8988T (cell line): ENCODE data around the gene NAALADL2.
"Not testable (repeated sequence)": the region's sequence is repeated elsewhere in the genome, so short reads cannot be mapped to it uniquely, and the experiment has no call there.

Experiments
- DNase-seq: peaks from one replicate; pipeline ENCODE4 v3.0.0; 2011

Gene NAALADL2

GRCh38 chr3:175445741-175446140 is 586.6 kb downstream of the NAALADL2 start:
- DNase-seq, result no peak

DNA sequence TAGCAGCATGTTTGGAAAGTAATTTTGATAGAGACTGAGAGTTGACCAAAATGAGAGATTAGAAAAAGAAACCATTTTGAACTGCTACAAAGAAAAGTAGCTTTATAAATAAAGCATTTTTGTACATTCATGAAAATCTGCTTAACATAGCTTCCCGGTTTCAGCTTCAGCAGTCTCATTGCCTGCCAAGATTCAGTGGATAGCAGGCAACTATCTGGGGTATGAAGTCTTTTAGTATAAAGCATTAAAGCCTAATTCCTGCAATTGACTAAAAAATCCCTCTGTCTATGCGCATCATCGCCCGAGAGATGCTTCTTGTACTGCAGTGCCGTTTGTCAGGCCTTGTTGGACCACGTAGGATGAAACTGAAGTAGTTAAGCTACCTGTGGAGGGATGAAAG is 588.4 kb downstream of the NAALADL2 start:
- DNase-seq, result no peak

DNA sequence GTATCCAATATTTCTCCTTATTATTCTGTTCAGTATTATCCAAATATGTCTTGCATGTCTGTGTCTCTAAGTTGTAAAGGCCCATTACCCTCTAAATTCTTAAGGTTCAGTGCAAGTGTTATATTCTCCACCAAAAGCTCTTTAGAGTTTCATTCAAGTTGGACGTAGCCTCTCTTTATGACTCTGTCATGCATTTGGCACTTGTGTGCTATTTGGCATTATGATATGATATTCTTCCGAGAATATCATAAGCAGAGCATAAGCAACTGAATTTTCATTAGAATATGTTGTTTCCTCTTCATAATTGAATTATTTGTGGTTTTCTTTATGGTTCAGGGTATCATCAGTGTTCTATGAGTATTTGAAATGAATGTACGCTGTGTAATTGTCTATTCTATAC is 594.2 kb downstream of the NAALADL2 start:
- no peak for DNase-seq

GRCh38 chr3:175456466-175456865 is 597.3 kb downstream of the NAALADL2 start:
- DNase-seq, result no peak

GRCh38 chr3:175457301-175457700 is 598.2 kb downstream of the NAALADL2 start:
- no peak for DNase-seq

- DNase-seq, result not testable (repeated sequence)
Observed at GRCh38 chr3:175460849-175461399, 601.8 kb downstream of the NAALADL2 start.

- no peak for DNase-seq
Observed at GRCh38 chr3:175464362-175464761, 605.2 kb downstream of the NAALADL2 start.

- DNase-seq, result no peak
Observed at GRCh38 chr3:175469124-175469523, 610.0 kb downstream of the NAALADL2 start.

GRCh38 chr3:175475765-175476164 is 616.6 kb downstream of the NAALADL2 start:
- no peak for DNase-seq

DNA sequence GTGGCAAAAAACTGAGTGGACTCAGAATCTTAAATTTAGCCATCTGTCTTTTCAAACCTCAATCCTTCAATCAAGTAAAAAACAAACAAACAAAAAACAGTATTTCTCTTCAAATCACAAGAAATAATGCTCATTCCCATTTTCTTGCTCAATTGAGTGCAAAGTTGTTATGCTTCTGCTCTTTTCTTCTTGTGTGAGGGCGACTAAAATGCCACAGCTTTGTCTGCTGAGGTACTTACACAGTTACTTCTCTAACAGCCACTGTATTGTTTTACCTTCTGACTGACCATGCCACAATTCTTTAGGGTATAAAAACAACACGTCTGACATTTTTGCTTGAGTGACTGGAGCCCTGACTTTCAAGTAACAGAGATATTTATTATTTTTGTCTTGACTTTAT is 617.4 kb downstream of the NAALADL2 start:
- DNase-seq, result no peak

GRCh38 chr3:175477651-175478224 is 618.6 kb downstream of the NAALADL2 start:
- DNase-seq, result no peak

DNA sequence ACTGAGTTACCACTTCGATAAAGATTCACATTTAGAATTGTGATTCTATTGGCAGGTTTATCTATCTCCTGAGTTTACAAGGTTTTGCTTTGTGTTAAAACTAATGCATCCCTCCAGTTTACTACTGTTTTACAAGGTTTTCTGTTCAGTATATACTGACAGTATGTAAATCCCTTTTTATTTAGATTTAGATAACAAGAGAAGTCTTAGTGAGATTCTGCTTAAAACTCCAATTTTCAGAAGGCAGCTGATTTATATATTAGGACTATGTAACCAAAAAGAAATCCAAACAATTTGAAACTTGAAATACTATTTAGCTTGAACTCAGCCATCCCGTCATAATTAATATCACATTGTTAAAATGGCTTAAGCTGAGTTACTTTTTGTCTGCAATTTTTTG is 619.2 kb downstream of the NAALADL2 start:
- no peak for DNase-seq

DNA sequence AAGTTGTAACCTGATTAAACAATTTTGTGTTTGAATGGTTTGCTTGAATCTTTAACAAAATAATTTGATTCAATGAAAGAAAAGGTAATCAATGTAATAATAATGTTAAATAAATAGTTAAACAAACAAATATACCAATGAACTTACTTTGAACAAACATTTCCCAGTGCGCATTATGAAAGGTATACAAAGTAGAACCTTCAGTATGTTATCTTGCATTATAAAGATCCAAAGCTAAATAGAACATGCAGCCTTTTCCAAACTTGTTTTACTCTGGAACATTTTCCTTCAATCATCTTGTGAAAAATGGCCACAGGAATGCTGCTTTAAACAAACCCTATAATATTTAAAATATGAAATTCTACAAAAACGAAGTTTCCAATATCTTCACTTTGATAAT is 620.0 kb downstream of the NAALADL2 start:
- no peak for DNase-seq

GRCh38 chr3:175479800-175480199 is 620.7 kb downstream of the NAALADL2 start:
- no peak for DNase-seq

GRCh38 chr3:175484666-175485065 is 625.5 kb downstream of the NAALADL2 start:
- no peak for DNase-seq

DNA sequence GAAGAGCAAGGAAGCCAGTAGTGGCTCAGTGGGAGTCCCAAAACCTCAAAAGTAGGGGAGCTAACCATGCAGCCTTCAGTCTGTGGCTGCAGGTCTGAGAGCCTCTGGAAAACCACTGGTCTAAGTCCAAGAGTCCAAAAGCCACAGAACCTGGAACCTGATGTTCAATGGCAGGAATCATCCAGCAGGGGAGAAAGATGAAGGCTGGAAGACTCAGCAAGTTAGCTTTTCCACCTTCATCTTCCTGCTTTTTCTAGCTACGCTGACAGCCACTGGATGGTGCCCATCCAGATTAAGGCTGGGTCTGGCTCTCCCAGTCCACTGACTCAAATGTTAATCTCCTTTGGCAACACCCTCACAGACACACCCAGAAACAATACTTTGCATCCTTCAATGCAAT is 626.3 kb downstream of the NAALADL2 start:
- no peak for DNase-seq

DNA sequence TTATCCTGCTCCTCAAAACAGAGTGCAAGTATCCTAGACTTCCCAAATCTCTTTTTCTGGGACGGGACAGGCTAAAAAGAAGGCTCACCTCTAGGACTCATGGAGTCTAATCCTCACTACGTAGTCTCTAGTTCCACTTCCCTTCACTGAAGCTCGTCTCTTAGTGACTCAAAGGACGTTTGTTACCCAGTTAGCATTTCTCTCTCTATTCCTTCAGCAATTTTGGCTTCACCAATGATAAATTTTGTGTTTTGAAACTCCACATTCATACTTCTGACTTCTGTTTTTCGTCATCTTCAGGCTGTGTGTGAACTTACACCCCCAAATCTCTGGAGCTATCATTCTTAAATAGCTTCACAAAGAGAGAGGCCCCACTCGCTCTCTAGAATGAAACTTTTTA is 627.1 kb downstream of the NAALADL2 start:
- DNase-seq, result no peak

DNA sequence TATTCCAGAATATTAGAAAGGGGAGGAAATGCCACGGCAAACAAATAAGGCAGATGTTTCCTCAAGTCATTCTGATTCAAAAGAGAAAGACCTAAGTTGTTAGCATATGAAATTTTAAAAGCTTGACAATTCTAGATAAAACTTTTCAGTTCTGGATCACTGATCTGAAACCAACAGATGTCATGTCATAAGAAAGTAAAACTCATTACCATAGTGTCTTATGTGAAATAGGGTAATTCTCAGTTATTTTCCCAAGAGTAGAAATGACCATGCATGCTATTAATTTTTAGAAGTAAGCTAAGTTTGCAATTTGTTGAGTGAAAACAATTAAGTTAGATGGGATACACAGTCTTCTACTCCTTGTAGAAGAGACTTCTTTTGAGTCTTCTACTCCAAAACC is 630.3 kb downstream of the NAALADL2 start:
- DNase-seq, result no peak

- no peak for DNase-seq
Observed at GRCh38 chr3:175493301-175493700, 634.2 kb downstream of the NAALADL2 start.

- DNase-seq, result no peak
Observed at GRCh38 chr3:175495331-175495730, 636.2 kb downstream of the NAALADL2 start.

GRCh38 chr3:175502155-175502554 is 643.0 kb downstream of the NAALADL2 start:
- no peak for DNase-seq

DNA sequence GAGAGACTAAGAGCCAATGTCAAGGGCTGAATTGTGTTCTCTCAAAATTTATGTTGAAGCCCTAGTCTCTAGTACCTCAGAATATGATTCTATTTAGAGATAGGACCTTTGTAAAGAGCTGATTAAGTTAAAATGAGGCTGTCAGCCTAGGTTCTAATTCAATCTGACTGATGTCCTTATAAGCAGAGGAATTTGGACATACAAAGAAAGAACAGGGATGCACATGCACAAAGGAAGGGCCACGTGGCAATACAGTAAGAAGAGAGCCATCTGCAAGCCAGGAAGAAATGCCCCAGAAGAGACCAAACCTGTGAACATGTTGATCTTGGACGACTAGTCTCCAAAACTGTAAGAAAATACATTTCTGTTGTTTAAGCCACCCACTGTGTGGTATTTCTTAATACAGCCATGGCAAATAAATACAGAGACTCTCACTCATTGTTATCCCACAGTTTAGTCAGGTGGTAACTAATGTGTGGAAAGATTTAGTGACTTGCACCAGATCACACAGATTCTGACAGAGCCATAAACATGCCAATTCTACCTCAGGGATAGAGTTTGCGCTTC is 652.2 kb downstream of the NAALADL2 start:
- DNase-seq, result no peak

GRCh38 chr3:175512700-175513099 is 653.6 kb downstream of the NAALADL2 start:
- DNase-seq, result no peak

- no peak for DNase-seq
Observed at GRCh38 chr3:175518459-175518858, 659.3 kb downstream of the NAALADL2 start.

DNA sequence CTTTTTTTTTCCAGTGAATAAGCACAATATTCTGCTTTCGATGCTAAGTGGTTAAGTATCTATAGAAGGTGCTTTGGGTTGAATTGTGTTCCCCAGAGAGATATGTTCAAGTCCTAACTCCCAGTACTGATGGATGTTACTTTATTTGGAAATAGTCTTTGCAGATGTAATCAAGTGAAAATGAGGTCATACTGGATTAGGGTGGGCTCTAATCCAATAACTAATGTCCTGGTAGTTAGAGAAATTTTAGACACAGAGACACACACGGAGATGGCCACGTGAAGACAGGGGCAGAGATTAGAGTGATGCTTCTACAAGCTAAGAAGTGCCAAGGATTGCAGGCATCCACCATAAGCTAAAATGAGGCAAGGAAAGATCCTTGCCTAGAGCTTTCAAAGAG is 662.3 kb downstream of the NAALADL2 start:
- DNase-seq, result no peak
